IMR-90 (cell line): ENCODE results near the gene SASS6. TPM values are rescaled to one million over a fixed set of nuclear protein-coding genes. Genes with fewer than 3 reads are reported as not detected.

Source experiments
- ATAC-seq: fragments of 200-7000 bp; cut with Tn5 transposase; 2 replicates; pipeline ENCODE4 v1.9.1; 2020; ENCODE audit warnings: low read depth, mild to moderate bottlenecking, moderate library complexity
- BruUV-seq: library from RNA; stranded (reverse); fragments of 400-500 nt; replicated peaks from 2 replicates; lab custom pipeline; 2021; lab: Mats Ljungman, UMichigan
- CTCF ChIA-PET: fragments of 300-600 bp; formaldehyde crosslinking; extraction: SDS; loops from one replicate; lab custom pipeline; 2021; ENCODE audit warnings: antibody characterized with exemption; lab: Yijun Ruan, JAX
- POLR2A ChIA-PET: fragments of 300-600 bp; sonication (Branson Sonifier 250); formaldehyde crosslinking; loops from one replicate; lab custom pipeline; 2022; ENCODE audit warnings: antibody characterized with exemption; ENCODE audit not compliant: unreplicated experiment; lab: Charles Lee
- DNase-seq: peaks from one replicate; pipeline ENCODE4 v3.0.0; 2013
- H2AFZ ChIP-seq: replicated peaks from 2 replicates; pipeline ENCODE3; 2013; ENCODE audit warnings: low read length, mild to moderate bottlenecking; ENCODE audit not compliant: poor library complexity
- H2AK5ac ChIP-seq: 2 replicates; pipeline ENCODE4 v1.6.1; 2013; ENCODE audit warnings: low read depth, low read length, inconsistent platforms
- H2AK9ac ChIP-seq: replicated peaks from 2 replicates; pipeline ENCODE3; 2013; ENCODE audit warnings: mild to moderate bottlenecking, low read depth, low read length, moderate library complexity; ENCODE audit not compliant: poor library complexity
- H2BK120ac ChIP-seq: 2 replicates; pipeline ENCODE4 v1.6.1; 2013; ENCODE audit warnings: low read depth, low read length, inconsistent platforms
- H2BK15ac ChIP-seq: 3 replicates; pipeline ENCODE4 v1.6.1; 2013; ENCODE audit warnings: low read depth, low read length, inconsistent platforms
- H2BK20ac ChIP-seq: 2 replicates; pipeline ENCODE4 v1.6.1; 2013; ENCODE audit warnings: low read depth, mild to moderate bottlenecking, inconsistent platforms, low read length, moderate library complexity
- H2BK5ac ChIP-seq: 2 replicates; pipeline ENCODE4 v1.6.1; 2013; ENCODE audit warnings: mild to moderate bottlenecking, low read depth, low read length, inconsistent platforms; ENCODE audit not compliant: poor library complexity, severe bottlenecking
- H3K14ac ChIP-seq: replicated peaks from 2 replicates; pipeline ENCODE4 v1.6.1; 2013; ENCODE audit warnings: low read depth, low read length, inconsistent platforms
- H3K18ac ChIP-seq: 2 replicates; pipeline ENCODE4 v1.6.1; 2013; ENCODE audit warnings: low read depth, low read length, control low read depth
- H3K23ac ChIP-seq: 2 replicates; pipeline ENCODE4 v1.6.1; 2013; ENCODE audit warnings: low read depth, low read length, inconsistent platforms
- H3K27ac ChIP-seq: 2 replicates; pipeline ENCODE4 v1.5.1; 2013; ENCODE audit warnings: mild to moderate bottlenecking, control low read depth, low read length; ENCODE audit not compliant: insufficient read depth
- H3K27me3 ChIP-seq: 2 replicates; pipeline ENCODE4 v1.6.1; 2013; ENCODE audit warnings: low read length; ENCODE audit not compliant: control insufficient read depth, insufficient read depth
- H3K36me3 ChIP-seq: 2 replicates; pipeline ENCODE4 v1.6.1; 2013; ENCODE audit warnings: low read length, mixed read lengths; ENCODE audit not compliant: control insufficient read depth, insufficient read depth
- H3K4ac ChIP-seq: 2 replicates; pipeline ENCODE4 v1.6.1; 2013; ENCODE audit warnings: low read depth, low read length, inconsistent platforms
- H3K4me1 ChIP-seq: 2 replicates; pipeline ENCODE4 v1.6.1; 2013; ENCODE audit warnings: low read length, mixed read lengths; ENCODE audit not compliant: control insufficient read depth, insufficient read depth
- H3K4me2 ChIP-seq: 2 replicates; pipeline ENCODE4 v1.6.1; 2013; ENCODE audit warnings: low read depth, mild to moderate bottlenecking, control low read depth, low read length, moderate library complexity
- H3K4me3 ChIP-seq: 2 replicates; pipeline ENCODE4 v1.5.1; 2013; ENCODE audit warnings: low read depth, mild to moderate bottlenecking, control low read depth, low read length, moderate library complexity; ENCODE audit not compliant: insufficient read depth
- H3K56ac ChIP-seq: 2 replicates; pipeline ENCODE4 v1.6.1; 2013; ENCODE audit warnings: low read length, inconsistent platforms; ENCODE audit not compliant: insufficient read depth; ENCODE audit errors: extremely low read depth
- H3K79me1 ChIP-seq, 2 experiments: 2 replicates each; pipeline ENCODE4 v1.6.1; 2013; ENCODE audit warnings: low read length in 2 of 2, inconsistent platforms in 1 of 2, low read depth in 1 of 2
- H3K9ac ChIP-seq: 2 replicates; pipeline ENCODE4 v1.6.1; 2013; ENCODE audit warnings: low read depth, low read length, control low read depth
- H3K9me1 ChIP-seq: 2 replicates; pipeline ENCODE4 v1.6.1; 2013; ENCODE audit warnings: low read length, inconsistent platforms; ENCODE audit not compliant: insufficient read depth
- H3K9me3 ChIP-seq: 2 replicates; pipeline ENCODE4 v1.6.1; 2013; ENCODE audit warnings: low read length; ENCODE audit not compliant: control insufficient read depth, insufficient read depth
- H4K20me1 ChIP-seq: 2 replicates; pipeline ENCODE4 v1.6.1; 2013; ENCODE audit warnings: low read length, inconsistent platforms; ENCODE audit not compliant: insufficient read depth
- H4K5ac ChIP-seq: 2 replicates; pipeline ENCODE4 v1.6.1; 2013; ENCODE audit warnings: mild to moderate bottlenecking, low read depth, low read length, control low read depth
- H4K8ac ChIP-seq, 2 experiments: 2 replicates each; pipeline ENCODE4 v1.6.1; 2013; ENCODE audit warnings: low read depth in 2 of 2, low read length in 2 of 2, control low read depth in 1 of 2, inconsistent platforms in 1 of 2
- H4K91ac ChIP-seq: 2 replicates; pipeline ENCODE4 v1.6.1; 2013; ENCODE audit warnings: low read depth, low read length, inconsistent platforms; ENCODE audit not compliant: insufficient read depth
- BHLHE40 ChIP-seq: fragments of 150-350 bp; IDR thresholded peaks from 2 replicates; pipeline ENCODE4 v1.6.1; 2016; ENCODE audit warnings: mild to moderate bottlenecking, low read depth, low read length
- CHD1 ChIP-seq: IDR thresholded peaks from 2 replicates; pipeline ENCODE4 v1.6.1; 2012; ENCODE audit warnings: low read depth, low read length, improper control_type of control experiment
- ELK1 ChIP-seq: fragments of 150-350 bp; IDR thresholded peaks from 2 replicates; pipeline ENCODE4 v1.6.1; 2016; ENCODE audit warnings: low read depth, mild to moderate bottlenecking, low read length, moderate library complexity, borderline replicate concordance
- FOS ChIP-seq: fragments of 150-350 bp; IDR thresholded peaks from 2 replicates; pipeline ENCODE4 v1.6.1; 2016; ENCODE audit warnings: low read depth, low read length
- MAZ ChIP-seq: IDR thresholded peaks from 2 replicates; pipeline ENCODE4 v1.6.1; 2012; ENCODE audit warnings: low read depth, mild to moderate bottlenecking, low read length, improper control_type of control experiment, moderate library complexity, borderline replicate concordance
- MXI1 ChIP-seq: IDR thresholded peaks from 2 replicates; pipeline ENCODE4 v1.6.1; 2012; ENCODE audit warnings: low read depth, mild to moderate bottlenecking, low read length, moderate library complexity, borderline replicate concordance
- NFE2L2 ChIP-seq: fragments of 150-350 bp; IDR thresholded peaks from 2 replicates; pipeline ENCODE4 v1.6.1; 2016; ENCODE audit warnings: low read depth, mild to moderate bottlenecking, low read length
- POLR2A ChIP-seq: IDR thresholded peaks from 2 replicates; pipeline ENCODE4 v1.6.1; 2012; ENCODE audit warnings: mild to moderate bottlenecking, low read depth, low read length
- RCOR1 ChIP-seq: IDR thresholded peaks from 2 replicates; pipeline ENCODE4 v1.6.1; 2012; ENCODE audit warnings: mild to moderate bottlenecking, low read length, improper control_type of control experiment; ENCODE audit not compliant: insufficient replicate concordance
- WGBS, 2 experiments: methylation state at CpG; one replicate each; pipeline versions ENCODE4 v1.1.5 to v1.1.7; 2013; ENCODE audit warnings: missing lambda C conversion rate in 2 of 2; ENCODE audit not compliant: insufficient read length in 1 of 2; ENCODE audit errors: extremely low coverage in 2 of 2; 5-methylcytosine and 5-hydroxymethylcytosine counted together
- dilution Hi-C: fragments of 300-500 bp; cut with HindIII; formaldehyde crosslinking; loops from one replicate; pipeline ENCODE4 v1.14.3; 2018; ENCODE audit warnings: low sequenced_read_pairs; ENCODE audit not compliant: unreplicated experiment
- in situ Hi-C: fragments of 300-500 bp; cut with MboI; formaldehyde crosslinking; loops from 3 replicates; pipeline ENCODE4 v1.14.3; 2019; ENCODE audit warnings: low sequenced_read_pairs, inconsistent platforms, mixed read lengths
- intact Hi-C: fragments of 100-400 bp; cut with micrococcal nuclease; formaldehyde crosslinking; loops from 2 replicates; pipeline ENCODE4 v1.10.0; 2022
- polyA plus RNA-seq, 3 experiments: library from polyadenylated mRNA; depleted of rRNA; stranded (reverse); fragments of >200 nt; gene quantifications; 2 replicates each; pipeline ENCODE4 v1.2.3, GENCODE V29; 2012; ENCODE audit warnings: low replicate concordance in 1 of 3
- total RNA-seq: library from RNA; depleted of rRNA; stranded (reverse); fragments of >200 nt; gene quantifications from 2 replicates; pipeline ENCODE4 v1.2.3, GENCODE V29; 2012
- TF ChIP-seq, protein P1 (sequence below): conservative IDR thresholded peaks from 2 replicates; pipeline ENCODE4 v1.5.1; 2012; ENCODE audit warnings: mild to moderate bottlenecking, low read depth, low read length, improper control_type of control experiment

SASS6 gene
- total and polyA plus RNA-seq, 2 of the 4 experiments (the other 2 are of a cell fraction) = 1.1 to 2.7 TPM

GRCh38 chr1:100073531-100073930, 59.2 kb downstream of the SASS6 start:
- no peak overlapping the region for H2AK9ac ChIP-seq
- peaks cover 35% of the 10 kb centered on the region for H3K36me3 ChIP-seq
- no peak overlapping the region for H4K8ac ChIP-seq
- H4K20me1 ChIP-seq = peaks cover 2% of the 10 kb centered on the region; the same call in 1 of the 2 replicates
- no peak overlapping the region for H2BK15ac ChIP-seq
- POLR2A ChIA-PET = no interaction called here
- H3K4me2 ChIP-seq = no peak overlapping the region
- no peak overlapping the region for H3K56ac ChIP-seq
- no peak overlapping the region for H2AFZ ChIP-seq
- in situ Hi-C loops (no loop called here), intact Hi-C loops (no loop called here), dilution Hi-C loops (no loop called here)
- H4K91ac ChIP-seq = no peak overlapping the region
- H3K23ac ChIP-seq = no peak overlapping the region
- no peak for DNase-seq
- no TSS peak for BruUV-seq
- no peaks in the 10 kb centered on the region for H3K9me1 ChIP-seq
- no peaks in the 10 kb centered on the region for H3K4me1 ChIP-seq
- H3K79me1 ChIP-seq = peaks cover 18 to 27% of the 10 kb centered on the region in 2 experiments
- H3K9me3 ChIP-seq = no peaks in the 10 kb centered on the region
- H2AK5ac ChIP-seq = no peak overlapping the region
- H2BK20ac ChIP-seq = no peak overlapping the region
- H3K9ac ChIP-seq = no peak overlapping the region
- H2BK120ac ChIP-seq = no peak overlapping the region
- no peak overlapping the region for H3K4me3 ChIP-seq
- no peak overlapping the region for H3K4ac ChIP-seq
- no peak overlapping the region for H3K27ac ChIP-seq
- no peak overlapping the region for H3K14ac ChIP-seq
- CTCF ChIA-PET = no interaction called here
- no peak overlapping the region for H3K18ac ChIP-seq
- no peak for TF ChIP-seq RCOR1
- no peak for TF ChIP-seq CHD1
- no peak for TF ChIP-seq ELK1
- TF ChIP-seq MXI1 = no peak
- no peak for TF ChIP-seq POLR2A
- no peak for TF ChIP-seq FOS
- no peak for TF ChIP-seq NFE2L2
- no peak for TF ChIP-seq BHLHE40
- TF ChIP-seq MAZ = no peak
- TF ChIP-seq, protein P1, sequence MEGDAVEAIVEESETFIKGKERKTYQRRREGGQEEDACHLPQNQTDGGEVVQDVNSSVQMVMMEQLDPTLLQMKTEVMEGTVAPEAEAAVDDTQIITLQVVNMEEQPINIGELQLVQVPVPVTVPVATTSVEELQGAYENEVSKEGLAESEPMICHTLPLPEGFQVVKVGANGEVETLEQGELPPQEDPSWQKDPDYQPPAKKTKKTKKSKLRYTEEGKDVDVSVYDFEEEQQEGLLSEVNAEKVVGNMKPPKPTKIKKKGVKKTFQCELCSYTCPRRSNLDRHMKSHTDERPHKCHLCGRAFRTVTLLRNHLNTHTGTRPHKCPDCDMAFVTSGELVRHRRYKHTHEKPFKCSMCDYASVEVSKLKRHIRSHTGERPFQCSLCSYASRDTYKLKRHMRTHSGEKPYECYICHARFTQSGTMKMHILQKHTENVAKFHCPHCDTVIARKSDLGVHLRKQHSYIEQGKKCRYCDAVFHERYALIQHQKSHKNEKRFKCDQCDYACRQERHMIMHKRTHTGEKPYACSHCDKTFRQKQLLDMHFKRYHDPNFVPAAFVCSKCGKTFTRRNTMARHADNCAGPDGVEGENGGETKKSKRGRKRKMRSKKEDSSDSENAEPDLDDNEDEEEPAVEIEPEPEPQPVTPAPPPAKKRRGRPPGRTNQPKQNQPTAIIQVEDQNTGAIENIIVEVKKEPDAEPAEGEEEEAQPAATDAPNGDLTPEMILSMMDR = no peak
- H2BK5ac ChIP-seq = no peak overlapping the region
- no peak overlapping the region for H4K5ac ChIP-seq
- WGBS, 2 experiments = no CpG with 5 or more reads among the region's 3 CpGs
- no peaks in the 10 kb centered on the region for H3K27me3 ChIP-seq
- ATAC-seq = no peak
